Stimulated activated CD8-positive, alpha-beta memory T cell treated with anti-CD3 and anti-CD28 coated beads, Interleukin-7, amount 100 ng/mL, for 1 hour (primary cell): ENCODE results near the gene CSGALNACT2.
"Not testable (repeated sequence)": the region's sequence is repeated elsewhere in the genome, so short reads cannot be mapped to it uniquely, and the experiment has no call there.

Source experiments
- DNase-seq, 2 donors: peaks; one replicate each; pipeline ENCODE4 v3.0.0-alpha.2; 2020; ENCODE audit warnings: low read depth in 2 of 2

The CSGALNACT2 gene, protein sequence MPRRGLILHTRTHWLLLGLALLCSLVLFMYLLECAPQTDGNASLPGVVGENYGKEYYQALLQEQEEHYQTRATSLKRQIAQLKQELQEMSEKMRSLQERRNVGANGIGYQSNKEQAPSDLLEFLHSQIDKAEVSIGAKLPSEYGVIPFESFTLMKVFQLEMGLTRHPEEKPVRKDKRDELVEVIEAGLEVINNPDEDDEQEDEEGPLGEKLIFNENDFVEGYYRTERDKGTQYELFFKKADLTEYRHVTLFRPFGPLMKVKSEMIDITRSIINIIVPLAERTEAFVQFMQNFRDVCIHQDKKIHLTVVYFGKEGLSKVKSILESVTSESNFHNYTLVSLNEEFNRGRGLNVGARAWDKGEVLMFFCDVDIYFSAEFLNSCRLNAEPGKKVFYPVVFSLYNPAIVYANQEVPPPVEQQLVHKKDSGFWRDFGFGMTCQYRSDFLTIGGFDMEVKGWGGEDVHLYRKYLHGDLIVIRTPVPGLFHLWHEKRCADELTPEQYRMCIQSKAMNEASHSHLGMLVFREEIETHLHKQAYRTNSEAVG

GRCh38 chr10:43138021-43138756 lies at the start of gene CSGALNACT2:
Gene CSGALNACT2, plus strand, starts transcription at chr10:43138445. Its CDS starts 16,705 bp downstream, at chr10:43155150.
- DNase-seq: peak; percentile 74 to 79

DNA sequence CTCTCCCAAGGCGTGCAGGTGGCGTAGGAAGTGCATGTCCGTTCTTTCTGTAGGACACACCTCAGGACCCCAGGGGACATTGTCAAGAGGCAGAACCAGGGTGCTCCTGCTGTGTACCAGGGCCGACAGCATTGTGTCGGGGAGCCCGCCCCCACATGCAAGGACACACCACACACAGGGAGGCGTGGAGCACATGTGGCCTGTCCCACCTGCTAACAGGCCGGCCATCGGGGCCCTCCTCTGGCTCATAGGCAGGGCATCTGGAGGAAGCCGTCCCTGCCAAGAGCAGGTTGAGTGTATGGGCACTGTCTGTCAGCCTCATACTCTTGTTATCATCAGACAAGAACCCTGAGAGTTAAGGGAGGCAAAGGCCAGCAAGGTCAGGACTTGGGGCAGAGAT lies 48.7 kb upstream of the CSGALNACT2 start:
- no peak for DNase-seq

- no peak for DNase-seq
Observed at GRCh38 chr10:43090188-43090587, 48.1 kb upstream of the CSGALNACT2 start.

DNA sequence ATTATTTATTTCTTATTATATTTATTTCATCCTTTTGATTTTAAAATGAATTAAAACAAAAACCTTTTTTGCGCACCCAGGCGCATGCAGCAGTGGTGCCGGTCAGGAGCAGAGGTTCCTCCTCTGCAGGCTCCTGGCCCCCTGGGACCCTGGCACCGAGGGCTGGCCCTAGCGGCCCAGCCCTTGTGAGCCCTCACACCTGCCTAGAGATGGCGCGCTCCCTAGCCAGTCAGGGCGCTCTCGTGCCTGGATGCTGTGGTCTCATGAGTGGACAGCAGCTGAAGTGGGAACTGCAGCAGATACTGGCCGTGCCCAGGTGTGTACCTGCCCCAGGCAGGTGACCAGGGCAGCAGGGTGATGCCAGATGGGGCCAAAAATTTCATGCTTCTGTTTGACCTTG lies 47.6 kb upstream of the CSGALNACT2 start:
- DNase-seq: no peak

DNA sequence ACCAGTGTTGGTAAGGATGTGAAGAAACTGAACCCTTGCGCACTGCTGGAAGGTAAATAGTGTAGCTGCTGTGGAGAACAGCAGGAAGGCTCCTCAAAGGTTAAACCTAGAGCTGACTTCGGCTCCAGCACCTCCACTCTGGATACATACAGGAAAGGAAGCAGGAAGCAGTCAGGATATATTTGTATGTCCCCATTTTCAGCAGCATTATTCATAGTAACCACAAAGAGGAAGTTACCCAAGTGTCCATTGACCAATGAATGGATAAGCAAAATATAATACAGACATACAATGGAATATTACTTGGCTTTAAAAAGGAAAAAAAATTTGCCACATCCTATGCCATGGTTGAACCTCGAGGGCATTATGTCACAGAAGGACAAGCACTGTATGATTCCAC lies 46.4 kb upstream of the CSGALNACT2 start:
- DNase-seq: no peak

GRCh38 chr10:43093423-43094076 lies 44.7 kb upstream of the CSGALNACT2 start:
- DNase-seq: no peak

- DNase-seq: no peak
Observed at GRCh38 chr10:43094085-43094484, 44.2 kb upstream of the CSGALNACT2 start.

DNA sequence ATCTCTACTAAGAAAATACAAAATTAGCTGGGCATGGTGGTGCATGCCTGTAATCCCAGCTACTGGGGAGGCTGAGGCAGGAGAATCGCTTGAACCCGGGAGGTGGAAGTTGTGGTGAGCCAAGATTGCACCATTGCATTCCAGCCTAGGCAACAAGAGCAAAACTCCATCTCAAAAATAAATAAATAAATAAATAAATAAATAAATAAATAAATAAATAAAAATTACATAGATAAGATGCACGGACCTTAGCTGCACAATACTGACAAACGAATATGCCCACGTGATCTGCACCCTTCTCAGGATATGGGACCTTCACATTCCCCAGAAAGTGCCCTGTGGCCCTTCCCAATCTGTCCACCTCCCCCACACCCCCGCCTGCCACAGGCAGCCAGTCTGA lies 38.9 kb upstream of the CSGALNACT2 start:
- DNase-seq: not testable (repeated sequence)

DNA sequence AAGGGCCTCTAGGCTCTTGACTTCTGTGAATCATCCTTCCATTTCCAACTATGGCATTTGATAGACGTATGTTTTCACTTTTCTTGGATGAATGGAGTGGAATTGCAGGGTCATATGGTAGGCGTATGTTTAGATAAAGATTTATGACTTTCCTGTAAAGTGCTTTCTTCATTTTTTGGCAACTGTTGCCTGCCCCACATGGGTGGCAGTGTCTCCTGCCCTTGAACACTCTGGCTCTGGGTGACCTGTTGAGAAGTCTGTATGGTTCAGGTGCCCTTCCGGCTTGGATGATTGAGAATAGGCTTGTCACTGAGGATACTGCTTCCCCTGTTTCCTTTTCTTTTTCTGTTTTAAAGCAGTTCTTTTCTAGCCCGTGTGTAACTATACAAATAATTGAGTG lies 38.3 kb upstream of the CSGALNACT2 start:
- DNase-seq: no peak

DNA sequence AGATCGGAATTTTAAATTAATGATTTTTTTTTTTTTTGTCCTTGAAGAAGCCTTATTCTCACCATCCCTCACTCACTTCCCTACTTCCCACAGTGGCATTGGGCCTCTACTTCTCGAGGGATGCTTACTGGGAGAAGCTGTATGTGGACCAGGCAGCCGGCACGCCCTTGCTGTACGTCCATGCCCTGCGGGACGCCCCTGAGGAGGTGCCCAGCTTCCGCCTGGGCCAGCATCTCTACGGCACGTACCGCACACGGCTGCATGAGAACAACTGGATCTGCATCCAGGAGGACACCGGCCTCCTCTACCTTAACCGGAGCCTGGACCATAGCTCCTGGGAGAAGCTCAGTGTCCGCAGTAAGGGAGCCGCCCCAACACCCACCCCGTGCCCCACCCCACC lies 37.9 kb upstream of the CSGALNACT2 start:
- no peak for DNase-seq

DNA sequence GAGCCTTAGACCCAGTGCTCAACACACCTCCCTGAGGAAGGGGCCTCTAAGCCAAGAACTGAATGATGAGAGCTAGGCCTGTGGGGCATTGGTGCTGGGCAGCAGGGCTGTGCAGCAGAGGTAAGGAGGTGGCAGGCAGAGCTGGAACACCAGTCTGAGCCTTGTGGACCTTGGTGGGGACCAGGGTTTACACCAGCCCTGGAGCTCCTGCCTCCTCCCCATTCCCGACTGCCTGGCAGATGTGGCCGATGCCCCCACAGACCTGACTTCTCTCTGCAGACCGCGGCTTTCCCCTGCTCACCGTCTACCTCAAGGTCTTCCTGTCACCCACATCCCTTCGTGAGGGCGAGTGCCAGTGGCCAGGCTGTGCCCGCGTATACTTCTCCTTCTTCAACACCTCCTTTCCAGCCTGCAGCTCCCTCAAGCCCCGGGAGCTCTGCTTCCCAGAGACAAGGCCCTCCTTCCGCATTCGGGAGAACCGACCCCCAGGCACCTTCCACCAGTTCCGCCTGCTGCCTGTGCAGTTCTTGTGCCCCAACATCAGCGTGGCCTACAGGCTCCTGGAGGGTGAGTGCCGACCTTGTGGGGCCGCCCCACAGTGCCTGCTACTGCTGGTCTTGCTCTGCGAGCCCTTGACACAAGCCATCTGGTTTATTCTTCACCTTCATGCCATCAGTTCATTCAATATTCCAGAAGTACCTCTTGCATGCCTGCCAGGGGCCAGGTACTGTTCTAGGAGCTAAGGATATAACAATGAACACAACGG lies 36.0 kb upstream of the CSGALNACT2 start:
- DNase-seq: no peak

DNA sequence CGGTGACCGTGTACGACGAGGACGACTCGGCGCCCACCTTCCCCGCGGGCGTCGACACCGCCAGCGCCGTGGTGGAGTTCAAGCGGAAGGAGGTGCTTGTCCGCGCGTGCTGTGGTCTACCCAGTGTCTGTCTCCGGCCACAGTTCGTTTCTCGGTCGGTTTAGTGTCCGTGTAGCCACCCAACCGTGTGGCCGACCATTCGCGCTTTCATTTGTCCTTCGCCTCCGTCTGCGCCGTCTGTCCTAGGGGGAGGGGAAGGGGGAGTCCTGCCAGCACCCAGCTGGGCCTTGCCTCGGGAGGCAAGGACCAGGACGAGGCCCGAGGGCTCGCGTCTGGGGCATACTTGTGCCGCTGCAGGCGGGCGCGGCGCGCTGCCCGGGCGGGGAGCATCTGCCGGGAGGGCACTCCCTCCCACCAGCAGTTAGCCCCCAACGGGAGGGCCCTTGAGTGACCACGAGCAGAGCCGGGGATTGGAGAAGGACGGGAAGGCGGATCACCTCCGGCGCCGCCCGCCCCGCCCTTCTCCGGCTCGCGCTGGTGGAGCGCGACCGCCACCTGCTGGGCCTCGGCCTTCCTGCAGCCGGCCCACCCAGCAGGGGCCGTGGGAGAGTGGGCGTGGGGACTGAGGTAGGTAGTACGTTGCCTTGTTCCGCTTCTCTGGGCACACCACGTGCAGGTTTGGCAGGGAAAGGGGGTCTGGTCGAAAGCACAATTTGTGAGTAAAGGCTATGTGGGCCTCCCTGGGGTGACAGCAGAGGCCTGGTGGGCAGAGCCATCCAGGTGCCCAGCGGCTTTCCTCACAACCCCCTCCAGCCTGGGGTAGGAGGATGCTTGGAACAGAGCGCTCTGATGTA lies 32.9 kb upstream of the CSGALNACT2 start:
- peak; percentile 55 to 59 for DNase-seq

- DNase-seq: no peak
Observed at GRCh38 chr10:43105956-43106229, 32.4 kb upstream of the CSGALNACT2 start.

- DNase-seq: no peak
Observed at GRCh38 chr10:43106256-43107091, 31.8 kb upstream of the CSGALNACT2 start.

DNA sequence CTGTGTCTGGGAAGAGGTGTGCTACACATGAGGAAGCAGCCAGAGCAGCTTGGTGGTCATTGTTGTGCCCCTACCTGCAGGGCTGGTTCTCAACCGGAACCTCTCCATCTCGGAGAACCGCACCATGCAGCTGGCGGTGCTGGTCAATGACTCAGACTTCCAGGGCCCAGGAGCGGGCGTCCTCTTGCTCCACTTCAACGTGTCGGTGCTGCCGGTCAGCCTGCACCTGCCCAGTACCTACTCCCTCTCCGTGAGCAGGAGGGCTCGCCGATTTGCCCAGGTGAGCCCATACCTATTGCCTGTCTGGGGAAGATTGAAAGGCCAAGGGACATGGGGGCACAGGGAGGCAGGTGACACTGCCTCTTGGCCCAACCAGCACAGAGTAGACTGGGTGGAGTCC lies 29.3 kb upstream of the CSGALNACT2 start:
- no peak for DNase-seq

DNA sequence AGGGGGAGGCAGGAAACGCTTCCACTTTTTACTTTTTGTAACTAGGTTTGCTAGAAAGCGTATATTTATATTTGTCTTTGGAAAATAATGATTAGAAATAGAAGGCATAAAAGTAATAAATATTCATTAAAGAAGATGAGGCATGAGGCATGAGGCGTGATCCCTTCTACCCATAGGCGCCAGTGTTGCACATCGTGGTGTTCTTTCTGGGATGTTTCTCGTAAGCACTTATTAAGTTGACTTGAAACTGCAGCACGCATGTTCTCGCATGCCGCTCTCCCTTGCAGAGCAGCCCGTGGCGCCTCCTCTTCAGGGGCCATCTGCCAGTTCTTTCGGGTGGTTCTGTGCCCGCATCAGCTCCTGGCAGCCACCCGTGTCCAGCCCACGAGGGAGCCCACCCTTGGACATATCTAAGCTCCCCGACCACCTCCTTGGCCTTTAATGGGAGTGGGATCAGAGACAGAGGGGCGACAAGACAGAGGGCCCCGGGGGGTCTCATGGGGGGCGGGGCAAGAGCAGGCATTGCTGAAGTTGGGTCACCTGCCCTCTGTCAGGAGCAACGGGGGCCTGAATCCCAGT lies 28.5 kb upstream of the CSGALNACT2 start:
- DNase-seq: no peak

DNA sequence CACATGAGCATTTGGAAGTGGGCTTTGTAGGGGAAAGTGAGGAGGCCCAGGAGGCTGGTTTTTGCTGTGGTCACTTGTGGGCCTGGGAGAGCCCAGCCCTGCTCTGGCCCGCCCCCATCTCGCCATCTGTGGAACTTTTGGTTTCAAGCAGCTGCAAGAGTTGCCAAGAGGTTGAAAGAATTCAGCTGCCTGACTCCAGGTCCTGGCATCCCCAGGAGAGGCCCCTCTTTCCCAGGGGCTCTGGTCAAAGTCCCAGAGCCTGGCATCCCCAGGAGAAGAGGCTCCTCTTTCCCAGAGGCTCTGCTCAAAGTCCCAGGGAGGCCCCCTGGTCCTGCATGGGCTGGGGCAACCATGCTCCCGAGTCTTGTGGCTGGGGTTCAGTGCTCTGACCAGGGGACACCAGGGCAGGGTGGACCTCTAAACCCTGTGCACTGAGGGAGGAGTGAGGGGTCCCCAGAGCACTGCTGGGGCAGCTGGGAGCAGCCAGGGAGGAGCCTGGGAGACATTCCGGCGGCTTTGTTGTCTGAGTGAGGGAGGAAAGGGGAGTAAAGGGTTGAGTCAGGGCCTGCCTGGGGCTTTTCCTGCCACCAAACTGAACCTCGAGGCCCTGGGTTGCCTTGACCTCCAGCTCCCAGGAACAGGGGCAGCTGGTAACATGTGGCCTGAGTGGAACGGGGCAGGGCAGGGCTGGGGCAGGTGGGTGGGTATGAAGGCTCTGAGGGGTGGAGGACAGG lies 27.7 kb upstream of the CSGALNACT2 start:
- DNase-seq: no peak

- no peak for DNase-seq
Observed at GRCh38 chr10:43111101-43111500, 27.1 kb upstream of the CSGALNACT2 start.
